GM23338 (cell line): ENCODE data around the gene TPST1.

Experiments used
- JUNB ChIP-seq: IDR thresholded peaks from one replicate; pipeline ENCODE4 v1.6.1; 2016; ENCODE audit warnings: antibody characterized with exemption; ENCODE audit not compliant: unreplicated experiment
- POLR2AphosphoS5 ChIP-seq: IDR thresholded peaks from 2 replicates; pipeline ENCODE4 v1.6.1; 2016; ENCODE audit warnings: antibody characterized with exemption, low read depth
- TF ChIP-seq, protein P1 (sequence below), 2 experiments: fragments of 200-600 bp in 1 of 2; sonication (generic) in 1 of 2; conservative IDR thresholded peaks; 2 replicates each; pipeline versions ENCODE4 v1.5.1 to v1.6.1; 2016 to 2017; ENCODE audit warnings: antibody characterized with exemption in 2 of 2, low read depth in 2 of 2, mild to moderate bottlenecking in 2 of 2, moderate library complexity in 1 of 2
- TF ChIP-seq, protein P2 (sequence below): IDR thresholded peaks from one replicate; pipeline ENCODE4 v1.6.1; 2018; ENCODE audit warnings: antibody characterized with exemption; ENCODE audit not compliant: unreplicated experiment

DNA sequence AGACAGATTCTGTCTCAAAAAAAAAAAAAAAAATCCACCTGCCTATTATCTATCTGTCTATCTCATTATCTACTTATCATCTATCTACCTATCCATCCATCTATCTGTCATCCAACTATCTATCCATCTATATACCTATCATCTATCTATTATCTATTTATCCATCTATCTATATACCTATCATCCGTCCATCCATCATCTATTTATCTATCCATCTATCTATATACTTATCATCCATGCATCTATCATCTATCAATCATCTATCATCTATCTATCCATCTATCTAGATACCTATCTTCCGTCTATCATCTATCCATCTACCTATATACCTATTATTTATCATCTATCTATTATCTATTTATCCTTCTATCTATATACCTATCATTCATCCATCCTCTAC, 16.5 kb upstream of the TPST1 start:
- TF ChIP-seq, protein P1, sequence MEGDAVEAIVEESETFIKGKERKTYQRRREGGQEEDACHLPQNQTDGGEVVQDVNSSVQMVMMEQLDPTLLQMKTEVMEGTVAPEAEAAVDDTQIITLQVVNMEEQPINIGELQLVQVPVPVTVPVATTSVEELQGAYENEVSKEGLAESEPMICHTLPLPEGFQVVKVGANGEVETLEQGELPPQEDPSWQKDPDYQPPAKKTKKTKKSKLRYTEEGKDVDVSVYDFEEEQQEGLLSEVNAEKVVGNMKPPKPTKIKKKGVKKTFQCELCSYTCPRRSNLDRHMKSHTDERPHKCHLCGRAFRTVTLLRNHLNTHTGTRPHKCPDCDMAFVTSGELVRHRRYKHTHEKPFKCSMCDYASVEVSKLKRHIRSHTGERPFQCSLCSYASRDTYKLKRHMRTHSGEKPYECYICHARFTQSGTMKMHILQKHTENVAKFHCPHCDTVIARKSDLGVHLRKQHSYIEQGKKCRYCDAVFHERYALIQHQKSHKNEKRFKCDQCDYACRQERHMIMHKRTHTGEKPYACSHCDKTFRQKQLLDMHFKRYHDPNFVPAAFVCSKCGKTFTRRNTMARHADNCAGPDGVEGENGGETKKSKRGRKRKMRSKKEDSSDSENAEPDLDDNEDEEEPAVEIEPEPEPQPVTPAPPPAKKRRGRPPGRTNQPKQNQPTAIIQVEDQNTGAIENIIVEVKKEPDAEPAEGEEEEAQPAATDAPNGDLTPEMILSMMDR (conservative IDR thresholded peaks at IDR 0.05; ENCODE audit: low read depth in 2 of 2) = no peak
- TF ChIP-seq JUNB (no peak), POLR2AphosphoS5 (no peak)
- TF ChIP-seq, protein P2, sequence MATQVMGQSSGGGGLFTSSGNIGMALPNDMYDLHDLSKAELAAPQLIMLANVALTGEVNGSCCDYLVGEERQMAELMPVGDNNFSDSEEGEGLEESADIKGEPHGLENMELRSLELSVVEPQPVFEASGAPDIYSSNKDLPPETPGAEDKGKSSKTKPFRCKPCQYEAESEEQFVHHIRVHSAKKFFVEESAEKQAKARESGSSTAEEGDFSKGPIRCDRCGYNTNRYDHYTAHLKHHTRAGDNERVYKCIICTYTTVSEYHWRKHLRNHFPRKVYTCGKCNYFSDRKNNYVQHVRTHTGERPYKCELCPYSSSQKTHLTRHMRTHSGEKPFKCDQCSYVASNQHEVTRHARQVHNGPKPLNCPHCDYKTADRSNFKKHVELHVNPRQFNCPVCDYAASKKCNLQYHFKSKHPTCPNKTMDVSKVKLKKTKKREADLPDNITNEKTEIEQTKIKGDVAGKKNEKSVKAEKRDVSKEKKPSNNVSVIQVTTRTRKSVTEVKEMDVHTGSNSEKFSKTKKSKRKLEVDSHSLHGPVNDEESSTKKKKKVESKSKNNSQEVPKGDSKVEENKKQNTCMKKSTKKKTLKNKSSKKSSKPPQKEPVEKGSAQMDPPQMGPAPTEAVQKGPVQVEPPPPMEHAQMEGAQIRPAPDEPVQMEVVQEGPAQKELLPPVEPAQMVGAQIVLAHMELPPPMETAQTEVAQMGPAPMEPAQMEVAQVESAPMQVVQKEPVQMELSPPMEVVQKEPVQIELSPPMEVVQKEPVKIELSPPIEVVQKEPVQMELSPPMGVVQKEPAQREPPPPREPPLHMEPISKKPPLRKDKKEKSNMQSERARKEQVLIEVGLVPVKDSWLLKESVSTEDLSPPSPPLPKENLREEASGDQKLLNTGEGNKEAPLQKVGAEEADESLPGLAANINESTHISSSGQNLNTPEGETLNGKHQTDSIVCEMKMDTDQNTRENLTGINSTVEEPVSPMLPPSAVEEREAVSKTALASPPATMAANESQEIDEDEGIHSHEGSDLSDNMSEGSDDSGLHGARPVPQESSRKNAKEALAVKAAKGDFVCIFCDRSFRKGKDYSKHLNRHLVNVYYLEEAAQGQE = no peak
